ENCODE data around the gene AP3B1.

Gene AP3B1

DNA sequence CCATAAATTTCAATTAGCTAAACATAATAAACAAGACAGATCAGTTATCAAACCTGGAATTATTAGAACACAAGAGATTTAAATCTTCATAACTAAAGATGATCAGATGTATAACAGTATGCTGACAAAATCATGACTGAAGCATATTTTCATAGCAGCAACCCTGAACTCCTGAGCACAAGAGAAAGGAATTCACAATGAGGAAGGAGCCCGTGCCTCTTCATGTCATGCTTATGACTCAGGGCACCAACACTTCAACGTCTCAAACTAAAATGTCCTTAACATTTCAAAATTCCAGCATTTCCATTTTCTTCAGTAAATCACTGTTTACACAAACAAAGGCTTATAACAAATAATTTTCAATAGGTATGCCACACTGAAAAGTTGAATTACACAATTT, 6.7 kb downstream of the AP3B1 start:
- no peak for DNase-seq

DNA sequence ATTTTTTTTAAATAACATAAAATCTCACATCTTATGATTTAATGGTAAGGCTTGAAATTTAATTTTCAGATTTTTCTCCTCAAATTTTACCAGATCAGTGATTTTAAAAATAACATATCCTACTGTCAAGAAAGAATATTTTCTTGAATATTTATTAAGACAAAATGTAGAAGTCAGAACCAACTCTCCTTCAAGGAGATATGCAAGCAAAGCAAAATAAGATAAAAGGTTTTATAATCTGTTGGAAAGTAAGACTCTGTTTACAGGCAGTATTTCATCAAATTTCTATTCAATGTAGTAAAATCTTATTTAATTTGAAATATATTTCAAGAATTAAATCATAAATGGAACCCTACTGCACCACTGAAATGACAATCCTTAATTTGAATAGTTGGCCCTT, 7.3 kb downstream of the AP3B1 start:
- no peak for DNase-seq

DNA sequence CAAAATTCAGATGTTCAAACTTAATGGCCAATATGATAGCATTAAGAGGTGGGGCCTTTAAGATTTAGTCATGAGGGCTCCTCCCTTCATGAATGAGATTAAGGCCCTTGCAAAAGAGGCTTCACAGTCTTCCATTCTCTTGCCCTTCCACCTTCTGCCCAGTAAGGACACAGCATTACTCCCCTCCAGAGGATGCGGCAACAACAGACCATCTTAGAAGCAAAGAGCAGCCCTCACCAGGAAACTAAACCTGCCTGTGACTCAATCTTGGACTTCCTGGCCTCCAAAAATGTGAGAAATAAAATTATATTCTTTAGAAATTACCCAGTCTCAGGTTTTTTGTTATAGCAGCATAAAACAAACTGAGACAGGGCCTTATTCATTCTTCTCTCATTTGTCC, 8.2 kb downstream of the AP3B1 start:
- no peak for DNase-seq

DNA sequence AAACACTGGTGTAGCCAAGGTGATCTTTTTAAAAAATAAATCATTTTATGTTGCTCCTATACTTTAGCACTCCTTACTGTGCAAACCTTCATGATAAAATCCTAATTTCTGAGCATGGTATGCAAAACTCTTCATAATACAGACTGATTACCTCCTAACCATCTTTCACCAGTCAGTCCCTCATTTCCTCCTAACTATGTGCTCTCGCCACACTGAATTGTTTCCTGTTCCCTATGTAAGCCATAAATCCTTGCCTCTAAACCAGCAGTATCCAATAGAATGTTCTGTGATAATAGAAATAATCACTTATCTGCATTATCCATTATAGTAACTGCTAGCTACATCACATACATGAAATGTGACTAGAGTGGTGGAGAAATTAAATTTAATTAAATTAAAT, 10.7 kb downstream of the AP3B1 start:
- no peak for DNase-seq

DNA sequence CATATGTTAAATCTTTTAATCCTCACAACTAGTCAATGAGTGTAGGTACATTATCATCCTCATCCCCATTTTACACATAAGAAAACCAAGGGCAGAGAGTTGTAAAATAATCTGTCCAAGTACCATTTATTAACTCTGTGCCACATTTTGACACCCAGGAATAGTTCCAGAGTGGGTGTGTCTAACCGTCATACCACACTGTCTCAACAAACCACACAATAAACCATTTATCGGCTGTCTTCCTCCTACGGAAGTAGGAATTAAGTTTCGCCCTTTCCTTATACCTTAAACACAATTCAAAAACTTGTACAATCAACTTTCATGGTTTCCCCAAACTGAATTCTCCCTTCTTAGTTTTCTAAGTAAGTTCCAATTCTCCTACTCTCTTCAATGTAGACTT, 11.4 kb downstream of the AP3B1 start:
- no peak for DNase-seq

DNA sequence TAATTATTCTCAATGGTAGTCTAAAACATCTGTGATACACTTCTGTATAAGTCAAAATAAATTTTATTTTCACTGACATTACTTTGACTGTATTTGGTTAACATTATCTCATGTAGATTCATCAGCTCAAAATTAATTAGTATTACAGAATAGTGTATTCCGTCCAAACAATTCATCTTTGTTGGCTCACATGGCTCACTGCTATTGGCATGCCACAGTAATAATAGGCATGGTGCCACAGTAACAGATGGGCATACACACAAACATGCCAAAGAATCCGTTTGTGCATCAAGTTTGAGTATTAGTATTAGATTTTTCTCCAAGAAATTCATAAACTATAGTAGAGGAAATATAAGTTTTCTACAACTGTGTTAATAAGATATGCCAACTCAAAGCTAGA, 14.2 kb downstream of the AP3B1 start:
- DNase-seq: no peak

DNA sequence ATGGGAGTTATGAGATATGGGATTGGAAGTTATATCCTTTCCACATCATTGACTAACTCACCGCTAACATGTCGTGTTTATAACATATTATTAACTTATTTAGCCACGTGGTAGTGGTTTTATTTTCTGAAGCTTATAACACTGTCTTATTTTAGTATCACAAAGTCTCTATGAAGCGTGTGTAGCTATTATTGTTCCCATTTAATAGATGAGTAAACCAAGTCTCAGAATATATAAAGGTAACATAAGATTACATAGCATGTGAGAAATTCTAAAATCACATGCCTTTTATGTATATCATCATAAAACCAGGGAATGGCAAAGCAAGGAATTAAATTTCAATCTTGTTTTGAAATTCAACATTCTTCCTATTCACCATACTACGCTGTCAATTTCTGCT, 15.3 kb downstream of the AP3B1 start:
- no peak for DNase-seq

DNA sequence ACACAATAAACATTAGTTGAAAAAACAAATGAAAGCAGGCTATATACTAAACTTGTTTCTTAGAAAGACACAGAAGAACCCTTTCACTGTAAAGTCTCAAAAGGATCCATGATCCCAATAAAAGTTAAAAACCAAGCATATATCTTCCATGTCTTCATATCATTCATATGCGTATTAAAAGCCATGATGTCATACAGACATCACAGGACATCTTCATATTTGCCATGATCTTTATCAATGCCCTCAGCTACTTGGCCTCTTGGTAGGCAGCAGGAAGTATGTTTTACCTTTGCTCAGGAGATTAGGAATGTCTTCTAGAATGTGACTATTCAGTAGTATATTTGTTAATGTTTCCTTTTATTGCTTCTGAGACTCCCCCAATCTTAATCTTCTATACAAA, 16.8 kb downstream of the AP3B1 start:
- no peak for DNase-seq

DNA sequence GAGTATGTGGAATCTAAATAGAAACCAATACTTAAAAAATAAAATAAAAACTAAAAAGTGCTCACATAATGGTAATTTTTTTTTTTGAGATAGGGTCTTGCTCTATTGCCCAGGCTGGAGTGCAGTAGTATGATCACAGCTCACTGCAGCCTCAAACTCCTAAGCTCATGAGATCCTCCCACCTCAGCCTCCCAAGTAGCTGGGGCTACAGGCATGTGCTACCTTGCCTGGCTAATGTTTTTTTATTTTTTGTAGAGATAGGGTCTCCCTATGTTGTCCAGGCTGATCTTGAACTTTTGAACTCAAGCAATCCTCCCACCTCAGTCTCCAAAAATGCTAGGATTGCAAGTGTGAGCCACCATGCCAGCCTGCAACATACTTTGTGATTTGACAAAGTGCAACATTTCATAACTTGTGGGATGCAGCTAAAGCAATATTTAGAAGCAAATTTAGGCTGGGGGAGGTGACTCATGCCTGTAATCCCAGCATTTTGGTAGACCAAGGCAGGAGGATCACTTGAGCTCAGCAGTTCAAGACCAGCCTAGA, 18.4 kb downstream of the AP3B1 start:
- no peak for DNase-seq

DNA sequence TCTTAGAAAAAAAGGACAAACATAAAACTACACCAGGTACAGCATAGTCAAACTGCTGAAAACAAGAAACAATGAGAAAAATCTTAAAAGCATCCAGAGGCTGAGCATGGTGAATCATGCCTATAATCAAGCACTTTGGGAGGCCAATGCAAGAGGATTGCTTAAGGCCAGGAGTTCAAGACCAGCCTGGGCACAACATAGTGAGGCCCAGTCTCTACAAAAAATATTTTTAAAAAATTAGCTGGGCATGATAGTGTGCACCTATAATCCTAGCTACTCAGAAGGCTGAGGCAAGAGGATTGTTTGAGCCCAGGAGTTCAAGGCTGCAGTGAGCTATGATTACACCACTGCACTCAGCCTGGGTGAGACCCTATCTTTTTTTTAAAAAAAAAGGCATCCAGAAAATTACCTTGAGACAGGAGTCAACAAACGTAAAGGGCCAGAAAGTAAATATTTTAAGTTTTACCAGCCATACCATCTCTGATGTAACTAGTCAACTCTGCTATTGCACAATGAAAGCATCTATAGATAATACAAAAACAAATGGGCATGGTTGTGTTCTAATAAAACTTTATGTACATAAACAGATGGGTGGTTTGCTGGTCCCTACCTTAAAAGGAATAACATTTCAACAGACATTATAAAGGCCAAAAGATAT, 19.8 kb downstream of the AP3B1 start:
- no peak for DNase-seq

DNA sequence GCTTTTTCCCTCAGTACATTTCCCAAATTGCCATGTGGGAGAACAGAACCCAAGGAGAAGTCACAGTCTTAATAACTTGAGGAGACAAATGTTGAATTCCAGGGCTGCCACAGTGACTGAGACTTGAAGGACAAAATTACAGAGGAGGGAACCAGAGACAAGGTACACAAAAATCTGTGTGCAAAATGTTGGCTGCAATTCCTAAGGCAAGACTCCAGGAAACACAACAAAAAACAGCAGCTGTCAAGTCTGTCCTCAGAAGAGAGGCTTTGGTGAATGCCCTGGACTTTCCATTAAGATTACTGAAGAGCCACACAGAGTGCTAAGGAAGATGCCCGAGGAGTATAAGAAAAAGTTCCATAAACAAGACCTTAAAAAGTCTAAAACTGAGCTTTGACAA, 21.1 kb downstream of the AP3B1 start:
- DNase-seq: no peak

DNA sequence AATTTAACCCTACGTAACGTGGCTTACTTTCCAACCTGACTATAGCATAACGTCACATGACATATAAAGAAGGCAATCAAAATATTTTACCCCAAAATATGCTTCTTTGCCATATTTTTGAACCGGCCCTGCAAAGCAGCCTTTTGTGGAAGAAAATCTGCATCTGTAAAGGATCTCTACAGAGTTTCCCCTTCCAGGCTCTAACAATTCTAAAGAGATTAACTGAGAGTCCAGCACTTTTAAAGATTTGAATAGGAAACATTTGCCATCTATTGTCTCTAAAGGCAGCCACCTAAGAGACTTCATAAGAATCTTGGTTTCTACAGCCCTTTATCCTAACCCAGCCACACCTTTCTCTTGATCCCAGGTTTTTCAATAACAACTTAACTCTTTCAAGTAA, 22.7 kb downstream of the AP3B1 start:
- DNase-seq: no peak

DNA sequence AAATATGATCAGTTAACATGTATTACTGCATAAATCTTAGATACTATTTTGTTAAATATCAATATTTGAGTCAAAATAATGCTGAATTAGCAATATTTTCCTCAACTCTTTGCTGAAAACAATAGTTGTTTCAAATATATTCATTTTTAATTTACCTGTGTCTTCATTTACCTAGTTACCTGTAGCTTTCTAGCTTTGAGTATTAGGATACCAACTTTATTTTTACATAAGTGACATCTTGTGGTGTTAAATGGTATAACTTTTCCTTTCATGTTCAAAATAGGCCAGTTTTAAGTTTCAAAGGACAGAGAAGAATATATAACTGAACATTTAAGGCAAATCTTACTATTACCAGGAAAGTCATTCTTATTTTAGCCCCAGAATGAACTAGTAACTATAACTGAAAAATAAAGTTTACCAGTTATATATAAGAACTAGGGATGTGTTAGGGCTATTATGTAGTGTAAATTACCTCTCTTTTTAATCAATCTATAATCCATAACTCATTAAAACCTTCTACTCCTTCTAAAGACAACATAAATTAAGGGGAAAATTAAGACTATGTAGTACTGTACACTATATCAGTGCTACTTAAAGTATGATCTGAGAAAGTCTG, 25.3 kb downstream of the AP3B1 start:
- peak; percentile 32 for DNase-seq

DNA sequence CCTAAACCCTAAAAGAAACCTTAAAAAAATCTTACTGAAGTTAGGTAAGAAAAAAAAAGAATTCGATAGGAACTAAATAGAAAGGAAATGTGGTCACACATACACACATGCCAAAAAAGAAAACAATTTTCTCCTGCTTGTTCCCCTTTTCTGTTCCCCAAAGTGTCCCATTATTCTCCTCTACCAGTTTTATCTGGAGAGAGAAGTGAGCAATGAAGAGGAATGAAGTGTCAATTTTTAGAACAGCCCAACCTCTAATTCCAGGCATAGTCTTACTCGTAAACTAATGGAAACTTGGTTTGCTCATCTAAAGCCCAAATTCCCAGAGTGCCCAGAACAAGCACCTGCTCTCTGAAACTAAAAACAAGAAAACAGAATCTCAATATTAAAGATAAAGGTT, 26.1 kb downstream of the AP3B1 start:
- DNase-seq: no peak

DNA sequence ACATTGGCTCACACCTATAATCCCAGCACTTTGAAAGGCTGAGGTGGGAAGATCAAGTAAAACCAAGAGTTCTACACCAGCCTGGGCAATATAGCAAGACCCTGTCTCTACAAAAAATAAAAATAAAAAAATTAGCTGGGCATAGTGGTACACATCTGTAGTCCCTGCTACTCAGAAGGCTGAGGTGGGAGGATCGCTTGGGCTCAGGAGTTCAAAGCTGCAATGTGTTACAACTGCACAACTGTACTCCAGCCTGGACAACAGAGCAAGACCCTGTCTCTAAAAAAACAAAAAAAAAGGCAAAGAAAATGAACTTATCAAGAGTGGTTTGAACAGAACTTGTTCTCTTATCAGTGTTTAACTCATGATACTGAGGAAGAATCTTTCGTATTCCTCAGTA, 29.3 kb downstream of the AP3B1 start:
- DNase-seq: no peak

DNA sequence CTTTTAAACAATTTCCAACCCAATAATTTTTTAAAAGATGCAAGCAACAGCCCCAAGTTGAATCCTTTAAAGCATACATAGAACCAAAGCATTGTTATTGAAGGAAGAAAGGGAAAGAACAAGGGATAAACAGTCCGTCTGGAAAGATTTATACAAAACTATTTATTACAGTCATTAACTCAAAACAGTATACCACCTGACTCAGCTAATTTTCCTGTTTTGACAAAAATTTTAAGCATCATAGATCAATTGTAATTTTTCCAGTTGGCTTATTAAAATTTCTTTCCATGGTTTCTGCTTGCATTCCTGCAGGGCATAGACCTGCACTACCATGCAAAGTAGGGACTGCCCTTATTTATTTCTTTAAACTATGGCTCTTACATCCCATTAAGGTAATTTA, 29.9 kb downstream of the AP3B1 start:
- DNase-seq: no peak

DNA sequence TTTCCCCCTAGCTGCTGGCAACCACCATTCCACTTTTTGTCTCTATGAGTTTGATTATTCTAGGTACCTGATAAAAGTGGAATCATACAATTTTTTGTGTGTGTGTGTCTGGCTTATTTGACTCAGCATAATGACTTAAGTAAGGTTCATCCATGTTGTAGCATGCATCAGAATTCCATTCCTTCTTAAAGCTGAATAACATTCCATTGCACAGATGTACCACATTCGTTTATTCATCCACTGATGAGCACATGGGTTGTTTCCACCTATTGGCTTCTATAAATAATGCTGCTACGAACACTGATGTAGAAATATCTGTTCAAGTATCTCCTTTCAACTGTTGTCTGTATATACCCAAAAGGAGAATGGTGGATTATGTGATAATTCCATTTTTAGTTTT, 33.7 kb downstream of the AP3B1 start:
- DNase-seq: no peak

DNA sequence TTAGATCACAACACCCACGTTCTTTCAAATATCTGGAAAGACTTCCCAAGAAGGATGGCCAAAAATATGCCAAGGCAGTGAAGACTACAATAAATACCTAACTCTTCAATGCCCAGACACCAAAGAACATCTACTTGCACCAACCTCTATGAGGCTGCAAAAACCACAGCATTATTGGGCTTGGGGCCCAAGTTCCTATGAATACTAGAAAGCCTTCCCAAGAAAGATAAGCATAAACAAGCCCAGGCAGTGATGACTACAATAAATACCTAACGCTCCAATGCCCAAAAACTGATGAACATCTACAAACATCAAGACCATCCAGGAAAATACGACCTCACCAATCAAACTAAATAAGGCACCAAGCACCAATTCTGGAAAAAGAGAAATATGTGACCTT, 41.3 kb downstream of the AP3B1 start:
- DNase-seq: no peak

DNA sequence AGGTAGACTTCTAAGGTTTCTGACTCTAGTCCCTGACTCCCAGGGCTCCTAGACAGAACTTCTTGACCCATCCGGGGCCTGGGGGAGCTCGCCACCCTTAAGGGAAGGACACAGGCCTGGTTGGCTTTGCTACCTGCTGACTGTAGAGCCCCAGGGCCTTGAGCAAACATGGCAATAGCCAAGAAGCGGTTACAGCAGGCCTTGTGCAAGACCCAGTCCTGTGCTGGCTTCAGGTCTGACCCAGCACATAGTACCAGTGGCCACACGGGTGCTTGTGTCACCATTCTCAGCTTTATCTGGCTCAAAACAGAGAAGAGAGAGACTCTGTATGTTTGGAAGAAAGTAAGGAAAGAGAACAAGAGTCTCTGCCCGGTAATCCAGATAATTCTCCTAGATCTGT, 41.8 kb downstream of the AP3B1 start:
- no peak for DNase-seq

DNA sequence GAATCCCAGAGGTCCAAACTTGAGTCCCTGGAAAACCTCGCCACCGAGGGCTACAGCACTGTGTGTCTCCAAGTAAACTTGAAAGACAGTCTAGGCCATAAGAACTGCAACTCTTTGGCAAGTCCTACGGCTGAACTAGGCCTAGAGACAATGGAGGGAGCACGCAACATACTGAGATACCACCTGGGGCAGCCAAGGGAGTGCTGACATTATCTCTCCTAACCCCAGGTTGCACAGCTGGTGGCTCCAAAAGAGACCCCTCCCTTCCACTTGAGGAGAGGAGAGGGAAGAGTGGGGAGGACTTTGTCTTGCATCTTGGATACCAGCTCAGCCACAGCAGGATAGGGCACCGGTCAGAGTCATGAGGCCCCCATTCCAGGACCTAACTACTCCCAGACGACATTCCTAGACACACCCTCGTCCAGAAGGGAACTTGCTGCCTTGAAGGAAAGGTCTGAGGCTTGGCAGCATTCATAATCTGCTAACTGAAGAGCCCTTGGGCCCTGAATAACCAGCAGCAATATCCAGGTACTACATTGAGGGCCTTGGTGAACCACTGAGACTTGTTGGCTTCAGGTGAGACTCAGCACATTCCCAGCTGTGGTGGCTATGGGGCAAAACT, 42.7 kb downstream of the AP3B1 start:
- DNase-seq: no peak

DNA sequence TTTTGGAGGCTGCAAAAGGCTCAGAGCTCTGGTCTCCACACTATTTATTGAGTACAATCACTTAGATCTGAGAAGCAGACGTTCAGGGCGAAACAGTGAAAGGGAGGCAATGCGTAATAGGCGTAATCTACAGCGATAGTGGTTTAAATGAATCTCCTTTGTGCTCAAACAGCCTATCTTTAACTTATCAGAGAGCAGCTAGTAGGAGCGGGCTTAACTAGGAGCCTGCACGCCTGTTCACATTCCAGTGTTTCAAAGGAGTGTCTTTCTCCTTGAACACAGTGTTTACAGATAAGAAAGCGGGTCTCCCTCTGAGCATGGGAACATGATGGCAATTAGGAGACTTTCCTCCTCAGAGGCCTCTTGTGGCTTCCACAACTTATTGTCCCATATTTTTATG, 49.4 kb downstream of the AP3B1 start:
- no peak for DNase-seq

DNA sequence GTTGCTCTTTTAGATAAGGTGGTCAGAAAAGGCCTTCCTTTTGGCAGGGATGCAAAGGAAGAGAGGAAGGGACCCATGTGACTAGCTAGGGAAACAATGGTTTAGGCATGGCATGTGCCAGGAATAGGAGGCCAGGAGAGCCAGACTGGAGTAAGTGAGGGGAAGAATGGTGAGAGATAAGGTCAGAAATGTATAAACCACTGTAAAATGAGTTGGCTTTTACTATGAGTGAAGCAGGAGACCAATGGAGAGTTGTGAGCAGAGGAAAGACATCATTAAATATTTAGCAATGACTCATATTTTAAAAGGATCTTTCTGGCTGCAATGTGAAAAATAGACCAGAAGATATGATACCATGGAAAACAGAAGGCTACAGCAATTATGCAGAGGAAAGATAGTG, 50.9 kb downstream of the AP3B1 start:
- DNase-seq: no peak

DNA sequence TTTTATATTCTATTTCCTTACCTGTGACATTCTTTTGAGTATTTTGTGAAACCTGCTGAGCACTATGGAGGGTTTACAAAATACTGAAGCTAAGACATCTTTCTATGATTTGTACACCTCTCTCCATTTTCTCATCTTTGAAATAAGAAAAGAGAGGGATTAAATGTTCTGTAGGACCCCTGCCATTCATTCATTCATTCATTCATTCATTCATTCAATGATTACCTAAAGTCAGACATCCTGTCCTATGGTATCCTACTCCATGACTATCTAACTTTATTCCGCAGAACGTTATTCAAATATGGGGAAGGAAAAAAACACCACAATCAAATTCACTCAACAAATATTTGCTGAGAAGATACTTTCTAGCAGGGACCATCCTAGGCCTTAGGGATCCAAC, 51.4 kb downstream of the AP3B1 start:
- DNase-seq: no peak

DNA sequence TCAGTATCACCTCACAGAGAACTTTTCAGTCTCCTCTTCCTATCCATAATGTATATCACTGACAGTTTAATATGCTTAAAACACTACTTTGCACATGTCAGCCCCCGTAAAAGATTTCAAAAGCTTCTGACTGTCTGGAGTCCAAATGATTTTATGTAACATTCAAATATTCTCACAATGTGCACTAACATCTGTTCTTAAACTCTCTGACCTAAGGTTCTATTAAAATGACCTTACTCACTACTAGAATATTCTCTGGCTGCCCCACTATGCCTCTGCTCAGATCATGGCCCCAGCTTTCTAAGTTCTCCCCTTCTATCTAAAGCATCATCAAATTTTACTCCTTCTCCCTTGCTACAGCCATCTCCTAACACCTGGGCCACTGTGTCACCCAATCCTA, 52.5 kb downstream of the AP3B1 start:
- DNase-seq: no peak

DNA sequence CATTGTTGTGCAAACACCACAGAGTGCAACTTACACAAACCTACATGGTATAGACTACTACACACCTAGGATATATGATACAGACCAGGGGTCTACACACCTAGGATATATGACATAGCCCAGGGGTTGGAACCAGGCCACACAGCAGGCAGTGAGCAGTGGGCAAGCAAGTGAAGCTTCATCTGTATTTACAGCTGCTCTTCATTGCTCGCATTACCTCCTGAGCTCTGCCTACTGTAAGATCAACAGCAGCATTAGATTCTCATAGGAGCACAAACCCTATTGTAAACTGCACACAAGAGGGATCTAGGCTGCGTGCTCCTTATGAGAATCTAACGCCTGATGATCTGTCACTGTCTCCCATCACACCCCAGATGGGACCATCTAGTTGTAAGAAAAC, 56.6 kb downstream of the AP3B1 start:
- no peak for DNase-seq
